ENCODE results near the gene HTR6. TPM values are rescaled to one million over a fixed set of nuclear protein-coding genes. Genes with fewer than 3 reads are reported as not detected.

HTR6 gene
- total RNA-seq, 1 experiment from 2014 or later = 0.37 TPM

GRCh38 chr1:19635646-19636045, 29.0 kb upstream of the HTR6 start:
- no peak overlapping the region for H3K56ac ChIP-seq (ENCODE audit: insufficient read length, low read depth, low read length)
- Mint-ChIP-seq H3K36me3 (ENCODE audit: insufficient read depth in 1 of 3, low read depth in 3 of 3) (no peaks in the 10 kb centered on the region), H3K27ac (no peak overlapping the region), H3K27me3 (ENCODE audit: low read depth) (peaks cover 3% of the 10 kb centered on the region; the same call in 1 of the 2 replicates), H3K4me1 (peaks cover 8 to 9% of the 10 kb centered on the region in 2 experiments), H3K4me3 (no peak overlapping the region), H3K9me3 (no peaks in the 10 kb centered on the region)
- no peak overlapping the region for H2AK5ac ChIP-seq (ENCODE audit: insufficient read length, low read length)
- no peak overlapping the region for H3K4ac ChIP-seq (ENCODE audit: low read depth, low read length)
- H2BK5ac ChIP-seq (ENCODE audit: insufficient read length, low read length) = no peak overlapping the region
- no peak overlapping the region for H3K9ac ChIP-seq (ENCODE audit: extremely low read depth, insufficient read length, low read length)
- no peak overlapping the region for H2BK15ac ChIP-seq (ENCODE audit: low read depth, low read length)
- no peak overlapping the region for H2BK120ac ChIP-seq (ENCODE audit: low read depth, low read length, poor library complexity, severe bottlenecking)
- H3K4me2 ChIP-seq (ENCODE audit: insufficient read depth, insufficient read length, low read length) = no peak overlapping the region
- no peaks in the 10 kb centered on the region for H3K27me3 ChIP-seq (ENCODE audit: insufficient read depth, low read length)
- H3K23ac ChIP-seq (ENCODE audit: insufficient read length, low read depth, low read length) = no peak overlapping the region
- H3K27ac ChIP-seq (ENCODE audit: insufficient read length, low read depth, low read length) = no peak overlapping the region
- H4K5ac ChIP-seq (ENCODE audit: insufficient read length, low read depth, low read length) = no peak overlapping the region
- H3K23me2 ChIP-seq (ENCODE audit: insufficient read length, low read depth, low read length, poor library complexity, severe bottlenecking) = no peaks in the 10 kb centered on the region
- H3K4me1 ChIP-seq (ENCODE audit: insufficient read depth, low read length) = no peaks in the 10 kb centered on the region; the same call in 1 of the 2 replicates
- H3T11ph ChIP-seq (ENCODE audit: low read length) = no peak overlapping the region
- H3K79me1 ChIP-seq (ENCODE audit: insufficient read depth, low read depth, low read length, poor library complexity, severe bottlenecking) = no peaks in the 10 kb centered on the region
- H2BK12ac ChIP-seq (ENCODE audit: insufficient read length, low read depth, low read length) = no peak overlapping the region
- no peak overlapping the region for H3K14ac ChIP-seq (ENCODE audit: insufficient read depth, low read length)
- WGBS (ENCODE audit: extremely low coverage, insufficient read length, low lambda C conversion rate) = no CpG with 5 or more reads among the region's 4 CpGs
- no peak overlapping the region for H4K91ac ChIP-seq (ENCODE audit: insufficient read length, low read depth, low read length)
- H4K8ac ChIP-seq (replicated peaks; ENCODE audit: insufficient read length, low read depth, low read length) = no peak overlapping the region
- H3K18ac ChIP-seq (ENCODE audit: insufficient read length, low read depth, low read length) = no peak overlapping the region
- H2BK20ac ChIP-seq (ENCODE audit: low read depth, low read length, poor library complexity, severe bottlenecking) = no peak overlapping the region
- no peaks in the 10 kb centered on the region for H4K20me1 ChIP-seq (ENCODE audit: control insufficient read depth, insufficient read depth, insufficient read length)
- TF ChIP-seq, protein P1, sequence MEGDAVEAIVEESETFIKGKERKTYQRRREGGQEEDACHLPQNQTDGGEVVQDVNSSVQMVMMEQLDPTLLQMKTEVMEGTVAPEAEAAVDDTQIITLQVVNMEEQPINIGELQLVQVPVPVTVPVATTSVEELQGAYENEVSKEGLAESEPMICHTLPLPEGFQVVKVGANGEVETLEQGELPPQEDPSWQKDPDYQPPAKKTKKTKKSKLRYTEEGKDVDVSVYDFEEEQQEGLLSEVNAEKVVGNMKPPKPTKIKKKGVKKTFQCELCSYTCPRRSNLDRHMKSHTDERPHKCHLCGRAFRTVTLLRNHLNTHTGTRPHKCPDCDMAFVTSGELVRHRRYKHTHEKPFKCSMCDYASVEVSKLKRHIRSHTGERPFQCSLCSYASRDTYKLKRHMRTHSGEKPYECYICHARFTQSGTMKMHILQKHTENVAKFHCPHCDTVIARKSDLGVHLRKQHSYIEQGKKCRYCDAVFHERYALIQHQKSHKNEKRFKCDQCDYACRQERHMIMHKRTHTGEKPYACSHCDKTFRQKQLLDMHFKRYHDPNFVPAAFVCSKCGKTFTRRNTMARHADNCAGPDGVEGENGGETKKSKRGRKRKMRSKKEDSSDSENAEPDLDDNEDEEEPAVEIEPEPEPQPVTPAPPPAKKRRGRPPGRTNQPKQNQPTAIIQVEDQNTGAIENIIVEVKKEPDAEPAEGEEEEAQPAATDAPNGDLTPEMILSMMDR (conservative IDR thresholded peaks at IDR 0.05) = no peak
- no peaks in the 10 kb centered on the region for H3K79me2 ChIP-seq (ENCODE audit: insufficient read depth, low read length)
- no peaks in the 10 kb centered on the region for H3K9me3 ChIP-seq (ENCODE audit: control insufficient read depth, low read depth, low read length)
- no peak overlapping the region for H2AFZ ChIP-seq (ENCODE audit: low read length)
- no peak for DNase-seq
